A549 (cell line): ENCODE measurements around the gene COLEC12.

ENCODE experiments used
- HDAC2 ChIP-seq: fragments of 200-600 bp; sonication (generic); IDR thresholded peaks from 2 replicates; pipeline ENCODE4 v1.6.1; 2016
- POLR2A ChIP-seq: IDR thresholded peaks from 2 replicates; pipeline ENCODE4 v1.6.1; 2012; ENCODE audit warnings: mild to moderate bottlenecking, low read length
- ZSCAN20 ChIP-seq: fragments of 250-450 bp; sonication (Bioruptor Pico); IDR thresholded peaks from 2 replicates; pipeline ENCODE4 v1.8.0; 2022; ENCODE audit warnings: mild to moderate bottlenecking, moderate library complexity
- TF ChIP-seq, protein P1 (sequence below): fragments of >200 bp; sonication (Bioruptor Twin); formaldehyde crosslinking; IDR thresholded peaks from 3 replicates; pipeline ENCODE4 v1.5.1; 2016

DNA sequence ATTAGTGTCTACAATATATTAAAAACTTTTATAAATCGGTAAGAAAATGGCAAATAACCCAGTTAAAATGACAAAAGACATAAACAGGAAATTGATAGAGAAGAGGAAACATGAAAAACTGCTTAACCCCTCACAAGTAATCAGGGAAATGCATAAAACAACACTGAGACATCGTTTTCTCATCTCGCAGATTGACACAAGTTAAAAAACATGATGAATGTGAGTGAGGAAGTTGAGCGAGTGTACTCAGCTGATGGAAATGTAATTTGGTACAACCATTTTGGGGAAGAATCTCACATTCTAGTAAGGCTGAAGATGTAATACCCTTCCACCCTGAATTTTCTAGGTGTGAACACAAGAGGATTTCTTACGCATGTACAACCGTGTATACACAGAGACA, 214.7 kb downstream of the COLEC12 start:
- TF ChIP-seq, protein P1, sequence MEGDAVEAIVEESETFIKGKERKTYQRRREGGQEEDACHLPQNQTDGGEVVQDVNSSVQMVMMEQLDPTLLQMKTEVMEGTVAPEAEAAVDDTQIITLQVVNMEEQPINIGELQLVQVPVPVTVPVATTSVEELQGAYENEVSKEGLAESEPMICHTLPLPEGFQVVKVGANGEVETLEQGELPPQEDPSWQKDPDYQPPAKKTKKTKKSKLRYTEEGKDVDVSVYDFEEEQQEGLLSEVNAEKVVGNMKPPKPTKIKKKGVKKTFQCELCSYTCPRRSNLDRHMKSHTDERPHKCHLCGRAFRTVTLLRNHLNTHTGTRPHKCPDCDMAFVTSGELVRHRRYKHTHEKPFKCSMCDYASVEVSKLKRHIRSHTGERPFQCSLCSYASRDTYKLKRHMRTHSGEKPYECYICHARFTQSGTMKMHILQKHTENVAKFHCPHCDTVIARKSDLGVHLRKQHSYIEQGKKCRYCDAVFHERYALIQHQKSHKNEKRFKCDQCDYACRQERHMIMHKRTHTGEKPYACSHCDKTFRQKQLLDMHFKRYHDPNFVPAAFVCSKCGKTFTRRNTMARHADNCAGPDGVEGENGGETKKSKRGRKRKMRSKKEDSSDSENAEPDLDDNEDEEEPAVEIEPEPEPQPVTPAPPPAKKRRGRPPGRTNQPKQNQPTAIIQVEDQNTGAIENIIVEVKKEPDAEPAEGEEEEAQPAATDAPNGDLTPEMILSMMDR: no peak
- no peak for TF ChIP-seq HDAC2
- no peak for TF ChIP-seq POLR2A
- no peak for TF ChIP-seq ZSCAN20 (CRISPR knock-in tag)
